HepG2 (cell line): ENCODE data around the gene PRKAR1B. TPM values are rescaled to one million over a fixed set of nuclear protein-coding genes. Genes with fewer than 3 reads are reported as not detected.

Experiments
- CCAR2 ChIP-seq: fragments of 200-400 bp; formaldehyde crosslinking; optimal IDR thresholded peaks from 2 replicates; pipeline ENCODE3; 2018; ENCODE audit warnings: low read depth, mild to moderate bottlenecking, low read length, moderate library complexity
- EED ChIP-seq: sonication (generic); formaldehyde crosslinking; IDR thresholded peaks from 2 replicates; pipeline ENCODE4 v1.5.0; 2020; ENCODE audit warnings: mild to moderate bottlenecking, missing genetic modification reagents
- EP300 ChIP-seq, 3 experiments: sonication (generic) in 1 of 3; formaldehyde crosslinking in 1 of 3; IDR thresholded peaks; 2 replicates each; pipeline versions ENCODE4 v1.5.1 to v1.6.1; 2011 to 2020; ENCODE audit warnings: low read depth in 2 of 3, low read length in 2 of 3, borderline replicate concordance in 1 of 3, improper control_type of control experiment in 1 of 3, mild to moderate bottlenecking in 1 of 3, missing genetic modification reagents in 1 of 3, moderate library complexity in 1 of 3
- FOSL2 ChIP-seq: sonication (generic); formaldehyde crosslinking; IDR thresholded peaks from 2 replicates; pipeline ENCODE4 v1.4.0; 2020; ENCODE audit warnings: missing genetic modification reagents
- MLXIP ChIP-seq: sonication (generic); formaldehyde crosslinking; IDR thresholded peaks from 2 replicates; pipeline ENCODE4 v1.9.0; 2021; ENCODE audit warnings: missing genetic modification reagents, borderline replicate concordance
- PAX8 ChIP-seq: sonication (generic); formaldehyde crosslinking; IDR thresholded peaks from 2 replicates; pipeline ENCODE4 v1.8.0; 2022; ENCODE audit warnings: mild to moderate bottlenecking, missing genetic modification reagents, borderline replicate concordance
- REST ChIP-seq, 2 experiments: IDR thresholded peaks; 2 replicates each; pipeline ENCODE4 v1.6.1; 2011 to 2012; ENCODE audit warnings: low read length in 2 of 2, borderline replicate concordance in 1 of 2, low read depth in 1 of 2, mild to moderate bottlenecking in 1 of 2, moderate library complexity in 1 of 2
- SSRP1 ChIP-seq: IDR thresholded peaks from 2 replicates; pipeline ENCODE4 v1.6.1; 2016; ENCODE audit warnings: control low read depth
- TFE3 ChIP-seq: IDR thresholded peaks from 2 replicates; pipeline ENCODE4 v1.6.1; 2016
- THAP9 ChIP-seq: sonication (generic); formaldehyde crosslinking; IDR thresholded peaks from 2 replicates; pipeline ENCODE4; 2020; ENCODE audit warnings: missing genetic modification reagents, mild to moderate bottlenecking, borderline replicate concordance
- ZNF281 ChIP-seq: sonication (generic); formaldehyde crosslinking; IDR thresholded peaks from 2 replicates; pipeline ENCODE4 v1.4.0; 2020; ENCODE audit warnings: missing genetic modification reagents, borderline replicate concordance
- ZNF563 ChIP-seq: sonication (generic); formaldehyde crosslinking; IDR thresholded peaks from 2 replicates; pipeline ENCODE4 v1.8.0; 2022; ENCODE audit warnings: mild to moderate bottlenecking, moderate library complexity, missing genetic modification reagents
- polyA plus RNA-seq, 8 experiments: library from polyadenylated mRNA; depleted of rRNA in 3 of 8; stranded (reverse) in 7 of 8; unstranded in 1 of 8; fragments of >200 nt; fragmentation: Illumina TruSeq in 4 of 8; extraction: Trizol in 4 of 8; gene quantifications; 2 replicates each; pipeline versions ENCODE4 v1.2.1 to v1.2.3, GENCODE V29; 2011 to 2016; ENCODE audit warnings: low read depth in 4 of 8, missing spikeins in 1 of 8, mixed read lengths in 1 of 8; ENCODE audit not compliant: insufficient read depth in 1 of 8
- total RNA-seq, 5 experiments: library from RNA; depleted of rRNA; stranded (reverse); fragments of >200 nt; fragmentation: Illumina TruSeq; extraction: Trizol; gene quantifications; 2 replicates each; pipeline ENCODE4 v1.2.3, GENCODE V29; 2016; ENCODE audit warnings: low read depth in 1 of 5

The PRKAR1B gene
- total and polyA plus RNA-seq, 2 of the 13 experiments (the other 11 are each of a cell fraction or from before 2014, with no cell fraction given): 7.9 to 28.2 TPM

- TF ChIP-seq MLXIP (CRISPR knock-in tag) (no peak), ZNF563 (CRISPR knock-in tag) (peak; percentile 36; the same call in 1 of the 2 replicates), EP300 (IDR thresholded peaks at IDR 0.05; ENCODE audit: low read depth in 2 of 2, low read length in 2 of 2) (peak in 1 of 2 experiments; percentile 31; a peak in 1 of 4 replicates), EP300 (CRISPR knock-in tag; IDR thresholded peaks at IDR 0.05; ENCODE audit: borderline replicate concordance) (peak; percentile 22; the same call in 1 of the 2 replicates), CCAR2 (no peak), THAP9 (no peak; the same call in 1 of the 2 replicates), TFE3 (peak; percentile 91), ZNF281 (CRISPR knock-in tag) (peak; percentile 17; the same call in 1 of the 2 replicates), PAX8 (0 out of 2 replicates have a peak, but pooled peaks have one; percentile 45), EED (CRISPR knock-in tag) (no peak), SSRP1 (CRISPR knock-in tag) (peak; percentile 88; the same call in 1 of the 2 replicates), REST (IDR thresholded peaks at IDR 0.05; ENCODE audit: borderline replicate concordance in 1 of 2, low read depth in 1 of 2, low read length in 2 of 2) (no peak), FOSL2 (no peak; the same call in none of the 2 replicates)
Measured at GRCh38 chr7:552868-553635, 174.0 kb downstream of the PRKAR1B start (continued).
